Small intestine (tissue), 7 donors: Measurements from ENCODE around the gene PI16. TPM values are rescaled to one million over a fixed set of nuclear protein-coding genes. Genes with fewer than 3 reads are reported as not detected.
A peak's percentile ranks its signal among the peaks of the same experiment; 100 is the strongest.

Source experiments
- DNase-seq, 2 donors: peaks; one replicate each; pipeline versions ENCODE4 v3.0.0 to v3.0.0-alpha.2; 2013
- FAIRE-seq: peaks from 2 replicates; lab custom pipeline; 2012; peaks lifted over from hg19 to GRCh38; lab: Jason Lieb, UNC
- H3K27ac ChIP-seq, 3 donors: one replicate each; pipeline ENCODE4 v1.5.1; 2013; ENCODE audit warnings: low read length in 2 of 3, mild to moderate bottlenecking in 2 of 3, control low read depth in 1 of 3, inconsistent platforms in 1 of 3, low read depth in 1 of 3, moderate library complexity in 1 of 3
- H3K27me3 ChIP-seq, 3 donors: one replicate each; pipeline ENCODE4 v1.6.1; 2013; ENCODE audit warnings: low read length in 3 of 3, inconsistent platforms in 1 of 3; ENCODE audit not compliant: control insufficient read depth in 3 of 3, insufficient read depth in 3 of 3
- H3K36me3 ChIP-seq, 3 donors: one replicate each; pipeline ENCODE4 v1.6.1; 2013; ENCODE audit warnings: low read length in 3 of 3, inconsistent platforms in 1 of 3, low read depth in 1 of 3, mild to moderate bottlenecking in 1 of 3, moderate library complexity in 1 of 3; ENCODE audit not compliant: control insufficient read depth in 3 of 3, insufficient read depth in 2 of 3
- H3K4me1 ChIP-seq, 3 donors: one replicate each; pipeline ENCODE4 v1.6.1; 2013; ENCODE audit warnings: low read length in 2 of 3, inconsistent platforms in 1 of 3, low read depth in 1 of 3, mild to moderate bottlenecking in 1 of 3, moderate library complexity in 1 of 3; ENCODE audit not compliant: control insufficient read depth in 3 of 3, insufficient read depth in 2 of 3
- H3K4me3 ChIP-seq, 3 donors: one replicate each; pipeline ENCODE4 v1.5.1; 2013; ENCODE audit warnings: low read length in 3 of 3, control low read depth in 1 of 3, inconsistent platforms in 1 of 3, low read depth in 1 of 3, mild to moderate bottlenecking in 1 of 3, moderate library complexity in 1 of 3
- H3K9me3 ChIP-seq, 2 donors: one replicate each; pipeline ENCODE4 v1.6.1; 2013; ENCODE audit warnings: low read depth in 1 of 2, low read length in 1 of 2; ENCODE audit not compliant: control insufficient read depth in 2 of 2, insufficient read depth in 1 of 2
- WGBS, 3 donors: extraction: QIAGEN DNeasy Blood & Tissue Kit; methylation state at CpG; one replicate each; pipeline ENCODE4 v1.1.7; 2013; 5-methylcytosine and 5-hydroxymethylcytosine counted together
- polyA plus RNA-seq, 4 donors: library from polyadenylated mRNA; stranded (reverse) in 3 of 4; unstranded in 1 of 4; fragments of 200-250 nt in 3 of 4; fragments of 120-200 nt in 1 of 4; gene quantifications; one replicate each; pipeline versions ENCODE4 v1.2.1 to v1.2.3, GENCODE V29; 2013
- donor health status: healthy with polysubstance abuse.
- donor health status: control.
- donor health status: control.
- donor health status: Bipolar disorder and iron deficiency.
- donor health status: healthy.

Gene PI16
- polyA plus RNA-seq, 4 donors, result 0.09 to 2.3 (median 0.27) TPM; not detected in 1

- Histone ChIP-seq H3K36me3 (no peaks in the 10 kb centered on the region), H3K4me1 (peaks cover 0 to 4% (median 0%) of the 10 kb centered on the region in 3 donors), H3K4me3 (no peak overlapping the region), H3K27ac (peak overlapping the region in 1 of 3 donors; percentile 65), H3K9me3 (no peaks in the 10 kb centered on the region), H3K27me3 (peaks cover 0 to under 1% (median 0%) of the 10 kb centered on the region in 3 donors)
- DNase-seq (no peak), FAIRE-seq (no peak)
- 67 to 79% (median 70%) methylated on average over 12 of the region's 12 CpGs for WGBS, 3 donors
Measured at GRCh38 chr6:37007340-37008043, 53.0 kb downstream of the PI16 start.

DNA sequence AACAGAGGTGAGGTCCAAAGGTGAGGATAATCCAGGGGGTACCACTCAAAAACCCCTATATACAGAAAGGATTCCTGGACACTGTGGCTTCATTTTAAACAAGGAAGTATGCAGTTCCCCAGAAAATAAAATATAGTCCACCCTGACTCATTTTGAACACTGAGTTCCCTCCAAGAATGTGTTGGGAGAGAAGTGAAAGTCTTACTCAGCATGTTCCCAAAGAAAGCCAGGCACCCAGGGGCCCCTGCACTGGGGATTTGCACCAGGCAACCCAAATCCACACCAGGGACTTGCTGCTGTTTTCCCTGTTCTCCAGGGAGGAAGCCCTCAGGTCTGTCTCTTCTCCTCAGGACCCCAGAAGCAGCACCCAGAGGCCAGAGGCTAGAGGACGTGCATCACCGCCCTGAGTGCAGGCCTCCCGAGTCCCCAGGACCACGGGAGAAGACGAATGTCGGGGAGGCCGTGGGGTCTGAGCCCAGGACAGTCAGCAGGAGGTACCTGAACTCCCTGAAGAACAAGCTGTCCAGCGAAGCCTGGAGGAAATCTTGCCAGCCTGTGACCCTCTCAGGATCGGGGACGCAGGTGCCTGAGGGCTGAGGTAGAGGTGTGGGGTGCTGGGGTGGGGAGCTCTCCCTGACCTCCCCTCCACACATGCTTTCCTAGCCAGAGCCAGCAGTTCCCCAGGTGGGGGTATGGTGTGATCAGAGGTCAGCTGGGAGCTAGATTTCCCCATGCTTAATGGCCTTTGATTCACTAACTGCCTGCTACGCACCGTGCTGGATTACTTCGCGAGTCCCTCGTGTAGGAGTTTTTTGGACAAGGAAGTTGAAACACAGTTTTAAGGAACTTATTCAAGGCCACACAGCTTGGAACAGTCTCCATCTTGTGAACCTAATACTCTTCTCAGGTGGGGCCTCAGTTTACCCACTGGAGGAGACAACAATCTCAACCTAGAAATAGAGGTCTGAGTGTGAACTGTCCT is 54.2 kb downstream of the PI16 start:
- Histone ChIP-seq H3K4me1 (peaks cover 0 to 4% (median 0%) of the 10 kb centered on the region in 3 donors), H3K27ac (no peak overlapping the region), H3K9me3 (no peaks in the 10 kb centered on the region), H3K27me3 (no peaks in the 10 kb centered on the region), H3K36me3 (no peaks in the 10 kb centered on the region), H3K4me3 (no peak overlapping the region)
- DNase-seq (no peak), FAIRE-seq (no peak)
- WGBS, 3 donors, result 72 to 77% (median 77%) methylated on average over 15 of the region's 15 CpGs

- H3K4me3 ChIP-seq, result no peak overlapping the region
- peaks cover 0 to 4% (median 0%) of the 10 kb centered on the region in 3 donors for H3K4me1 ChIP-seq
- H3K27me3 ChIP-seq, result peaks cover 0 to 2% (median 0%) of the 10 kb centered on the region in 3 donors
- H3K36me3 ChIP-seq, result no peaks in the 10 kb centered on the region
- no peak overlapping the region for H3K27ac ChIP-seq
- DNase-seq, result no peak
- H3K9me3 ChIP-seq, result no peaks in the 10 kb centered on the region
- 93 to 97% (median 95%) methylated on average over 10 of the region's 10 CpGs for WGBS, 3 donors
- FAIRE-seq, result no peak
Measured at GRCh38 chr6:37010402-37010892, 55.9 kb downstream of the PI16 start.

- no peaks in the 10 kb centered on the region for H3K4me1 ChIP-seq
- no peak overlapping the region for H3K27ac ChIP-seq
- H3K9me3 ChIP-seq, result no peaks in the 10 kb centered on the region
- WGBS, 3 donors, result 84 to 86% (median 84%) methylated on average over 9 to 11 of the region's 11 CpGs
- H3K4me3 ChIP-seq, result no peak overlapping the region
- H3K27me3 ChIP-seq, result peaks cover 0 to 2% (median 0%) of the 10 kb centered on the region in 3 donors
- no peaks in the 10 kb centered on the region for H3K36me3 ChIP-seq
- DNase-seq (no peak), FAIRE-seq (no peak)
Measured at GRCh38 chr6:37011656-37012378, 57.3 kb downstream of the PI16 start.

- no peak for FAIRE-seq
- Histone ChIP-seq H3K4me3 (no peak overlapping the region), H3K4me1 (no peaks in the 10 kb centered on the region), H3K36me3 (peaks cover 0 to under 1% (median 0%) of the 10 kb centered on the region in 3 donors), H3K27me3 (peaks cover 0 to 2% (median 0%) of the 10 kb centered on the region in 3 donors), H3K9me3 (no peaks in the 10 kb centered on the region), H3K27ac (no peak overlapping the region)
- DNase-seq, result no peak
- 88 to 91% (median 90%) methylated on average over 21 of the region's 21 CpGs for WGBS, 3 donors
Measured at GRCh38 chr6:37013516-37014491, 59.3 kb downstream of the PI16 start.

Other genes with a start within 250 kb of the PI16 start
- 10 to 100 TPM in 1 of 4 donors, 1 to 10 TPM in 3; 2.0 to 10.8 (median 4.1) TPM for gene CPNE5, start 115.3 kb upstream of the PI16 start, polyA plus RNA-seq
- 10 to 100 TPM in 2 of 4 donors, 1 to 10 TPM in 2; 8.1 to 37.3 (median 19.2) TPM for gene PPIL1, start 79.9 kb upstream of the PI16 start, polyA plus RNA-seq
- 10 to 100 TPM in 2 of 4 donors, 1 to 10 TPM in 2; 6.5 to 38.7 (median 18.8) TPM for gene C6orf89, start 68.8 kb upstream of the PI16 start, polyA plus RNA-seq
- gene MTCH1, start 31.5 kb downstream of the PI16 start, polyA plus RNA-seq, result 100 to 1,000 TPM; 122 to 134 (median 124) TPM
- gene FGD2, start 50.9 kb downstream of the PI16 start, polyA plus RNA-seq, result 10 to 100 TPM in 1 of 4 donors, 1 to 10 TPM in 3; 1.1 to 11.6 (median 7.3) TPM
- 100 to 1,000 TPM in 1 of 4 donors, 10 to 100 TPM in 3; 26.0 to 118 (median 57.8) TPM for gene PIM1, start 215.4 kb downstream of the PI16 start, polyA plus RNA-seq